A172 (cell line): ENCODE results near the gene MIF. TPM values are rescaled to one million over a fixed set of nuclear protein-coding genes. Genes with fewer than 3 reads are reported as not detected.
"Not testable (repeated sequence)": the region's sequence is repeated elsewhere in the genome, so short reads cannot be mapped to it uniquely, and the experiment has no call there.

ENCODE experiments used
- DNase-seq: peaks from one replicate; pipeline ENCODE4 v3.0.0-alpha.2; 2015; ENCODE audit warnings: low spot score
- total RNA-seq: library from RNA; depleted of rRNA; stranded (reverse); fragments of >200 nt; shearing (Covaris generic); gene quantifications from 2 replicates; pipeline ENCODE4 v1.2.3, GENCODE V29; 2014; rRNA removed

MIF gene
- total RNA-seq, 1 experiment from 2014 or later: 143 TPM

- not testable (repeated sequence) for DNase-seq
Measured at GRCh38 chr22:23940166-23940565, 46.0 kb downstream of the MIF start.

Other genes starting within 250 kb of the MIF start
- not detected in 2 replicates for gene RGL4, start 203.4 kb upstream of the MIF start, total RNA-seq
- gene ZNF70, start 143.3 kb upstream of the MIF start, total RNA-seq: 1.7 TPM in 2 replicates
- gene VPREB3, start 140.0 kb upstream of the MIF start, total RNA-seq: not detected in 2 replicates
- 0.26 and 0.40 TPM in 2 replicates for gene C22orf15, start 131.4 kb upstream of the MIF start, total RNA-seq
- 2.6 and 17.3 TPM in 2 replicates for gene CHCHD10, start 126.4 kb upstream of the MIF start, total RNA-seq
- gene MMP11, start 121.5 kb upstream of the MIF start, total RNA-seq: 8.2 and 10.3 TPM in 2 replicates
- 69.1 and 168 TPM in 2 replicates for gene SMARCB1, start 107.4 kb upstream of the MIF start, total RNA-seq
- 0.79 and 1.7 TPM in 2 replicates for gene DERL3, start 55.4 kb upstream of the MIF start, total RNA-seq
- 6.8 and 8.2 TPM in 2 replicates for gene SLC2A11, start 36.5 kb upstream of the MIF start, total RNA-seq
- gene GSTT2B, start 66.8 kb downstream of the MIF start, total RNA-seq: 6.3 and 7.5 TPM in 2 replicates
- 0.79 and 1.2 TPM in 2 replicates for gene DDTL, start 72.5 kb downstream of the MIF start, total RNA-seq
- 78.7 and 124 TPM in 2 replicates for gene DDT, start 80.1 kb downstream of the MIF start, total RNA-seq
- not detected in 2 replicates for gene GSTT2, start 85.8 kb downstream of the MIF start, total RNA-seq
- not detected in 2 replicates for gene GSTT4, start 111.1 kb downstream of the MIF start, total RNA-seq
- gene CABIN1, start 116.9 kb downstream of the MIF start, total RNA-seq: 11.3 and 11.5 TPM in 2 replicates